EH (cell line): ENCODE measurements around the gene KREMEN2.

Source experiments
- DNase-seq: peaks from one replicate; pipeline ENCODE4 v3.0.0-alpha.2; 2015; ENCODE audit warnings: low read depth

Gene KREMEN2

DNA sequence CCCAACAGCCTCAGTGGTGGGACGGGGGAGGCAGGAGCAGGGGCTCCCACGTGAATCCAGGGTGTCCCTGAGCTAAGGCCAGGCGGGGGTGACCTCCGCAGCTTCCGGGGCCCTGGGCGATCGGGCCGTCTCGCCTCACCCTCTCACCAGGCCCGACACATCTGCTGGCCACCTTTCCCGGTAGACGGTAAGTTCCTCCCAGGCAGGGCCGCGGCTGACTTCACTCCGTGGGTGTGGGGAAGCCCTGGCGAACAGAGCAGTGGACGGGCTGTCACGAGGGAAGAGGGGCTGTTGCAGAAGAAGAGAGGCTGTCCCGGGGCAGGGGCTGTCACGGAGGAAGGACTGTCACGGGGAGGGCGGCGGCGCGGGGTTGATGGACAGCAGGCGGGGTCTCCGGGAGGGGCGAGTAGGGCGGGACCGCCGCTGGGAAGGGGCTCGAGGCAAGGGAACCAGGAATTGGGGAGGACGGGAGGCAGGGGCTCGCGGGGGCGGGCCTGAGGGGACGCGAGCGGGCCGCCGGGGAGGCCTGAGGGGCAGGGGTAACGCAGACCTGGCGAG, 15.7 kb downstream of the KREMEN2 start:
- no peak for DNase-seq

DNA sequence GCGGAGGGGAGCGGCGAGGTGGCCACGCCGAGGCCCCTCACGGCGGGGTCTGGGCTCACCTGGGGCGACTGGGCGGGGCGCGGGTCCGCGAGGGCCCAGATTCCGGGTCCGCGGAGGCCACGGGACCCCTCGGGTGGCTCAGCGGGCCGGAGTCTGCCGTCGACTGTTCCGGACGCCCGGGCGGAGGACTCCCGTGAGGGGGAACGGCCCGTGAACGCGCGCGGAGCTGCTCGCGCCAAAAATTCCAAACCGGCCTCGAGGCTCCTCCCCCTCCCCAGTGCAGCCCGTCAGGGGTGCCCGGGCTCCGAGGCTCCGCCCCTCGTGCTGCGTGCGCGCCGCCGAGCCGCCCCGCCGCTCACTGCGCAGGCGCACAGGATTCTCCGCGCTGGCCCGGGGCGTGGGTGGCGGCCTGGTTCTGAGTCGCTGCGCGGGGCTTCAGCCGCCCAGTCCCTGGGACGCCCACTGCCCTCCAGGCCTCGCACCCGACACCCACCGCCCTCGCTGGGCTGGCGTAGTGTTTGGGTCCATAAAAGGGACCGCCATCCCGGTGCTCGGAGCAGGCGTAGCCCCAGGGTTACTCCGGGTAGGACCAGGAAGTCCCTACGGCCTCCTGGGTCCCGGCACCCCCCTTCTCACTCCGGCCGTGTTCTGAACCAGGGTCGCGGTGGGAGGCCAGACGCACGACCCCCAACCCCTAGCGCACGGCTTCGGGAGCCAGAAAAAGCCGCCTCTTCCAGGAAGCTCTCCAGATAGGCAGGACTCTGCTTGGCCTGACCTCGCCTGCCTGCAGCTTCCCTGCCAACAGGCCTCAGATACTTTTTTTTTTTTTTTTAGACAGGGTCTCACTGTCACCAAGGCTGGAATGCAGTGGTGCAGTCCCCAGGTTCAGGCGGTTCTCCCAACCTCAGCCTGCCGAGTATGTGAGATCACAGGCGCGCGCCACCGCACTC, 16.4 kb downstream of the KREMEN2 start, which contains the start of gene PKMYT1:
PKMYT1 (minus strand) TSS at position 220 of the 950 bp plus-strand sequence. CDS start 789 bp downstream, outside the sequence.
- DNase-seq = peak; percentile 88

DNA sequence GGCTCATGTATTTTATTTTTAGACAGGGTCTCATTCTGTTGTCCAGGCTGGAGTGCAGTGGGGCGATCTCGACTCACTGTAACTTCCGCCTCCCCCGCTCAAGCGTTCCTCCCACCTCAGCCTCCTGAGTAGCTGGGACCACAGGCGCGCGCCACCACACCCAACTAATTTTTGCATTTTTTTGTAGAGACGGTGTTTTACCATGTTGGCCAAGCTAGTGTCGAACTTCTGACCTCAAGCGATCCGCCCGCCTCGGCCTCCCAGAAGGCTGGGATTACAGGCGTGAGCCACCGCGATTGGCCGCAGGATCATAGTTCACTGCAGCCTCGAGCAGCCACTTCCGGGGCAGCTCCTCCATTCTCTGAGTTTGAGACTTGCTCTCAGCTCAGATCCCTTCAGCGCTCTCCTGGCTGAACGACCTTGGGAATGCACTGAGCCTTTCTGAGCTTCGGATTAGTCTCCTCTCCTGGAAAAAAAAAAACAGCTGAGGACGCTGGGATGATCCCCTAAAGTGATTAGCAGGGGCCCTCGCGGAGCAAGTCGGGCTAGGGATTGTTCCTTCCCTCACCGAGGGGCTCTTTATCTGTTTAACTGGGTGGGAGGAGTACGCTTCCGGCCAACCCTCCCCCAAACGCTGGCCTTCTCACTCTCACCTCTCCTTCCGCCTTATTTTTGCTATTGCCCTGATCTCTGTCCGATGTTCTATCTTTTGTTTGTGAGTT, 17.3 kb downstream of the KREMEN2 start:
- no peak for DNase-seq

DNA sequence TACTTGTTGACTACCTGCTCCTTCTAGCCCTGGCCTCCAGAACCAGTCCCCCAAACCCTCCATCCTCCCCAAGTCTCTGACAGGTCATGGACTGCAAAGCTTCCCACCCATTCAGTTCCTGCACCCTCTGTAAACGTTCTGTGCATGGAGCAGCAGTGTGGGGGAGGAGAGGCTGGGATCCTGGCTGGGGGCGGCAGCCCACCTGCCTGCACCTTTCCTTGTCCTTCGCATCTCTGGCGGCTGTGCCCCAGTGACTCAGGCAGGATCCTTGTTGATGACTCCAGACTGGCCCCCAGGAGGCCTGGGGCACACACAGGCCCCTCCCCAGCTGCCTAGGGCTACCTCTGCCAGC, 17.8 kb downstream of the KREMEN2 start:
- no peak for DNase-seq

DNA sequence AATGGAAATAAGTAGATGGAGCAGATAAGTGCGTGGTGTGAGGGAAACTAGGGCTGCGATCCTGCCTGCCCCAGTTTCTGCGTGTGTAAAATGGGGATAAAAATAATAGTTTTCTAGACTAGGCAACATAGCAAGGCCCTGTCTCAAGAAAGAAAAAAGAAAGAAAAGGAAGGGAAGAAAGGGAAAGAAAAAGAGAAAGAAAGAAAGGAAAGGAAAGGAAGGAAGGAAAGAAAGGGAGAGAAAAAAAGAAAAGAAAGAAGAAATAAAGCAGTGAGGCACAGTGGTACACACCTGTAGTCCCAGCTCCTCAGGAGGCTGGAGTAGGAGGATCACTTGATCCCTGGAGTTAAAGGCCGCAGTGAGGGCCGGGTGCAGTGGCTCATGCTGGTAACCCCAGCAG, 18.3 kb downstream of the KREMEN2 start:
- no peak for DNase-seq

DNA sequence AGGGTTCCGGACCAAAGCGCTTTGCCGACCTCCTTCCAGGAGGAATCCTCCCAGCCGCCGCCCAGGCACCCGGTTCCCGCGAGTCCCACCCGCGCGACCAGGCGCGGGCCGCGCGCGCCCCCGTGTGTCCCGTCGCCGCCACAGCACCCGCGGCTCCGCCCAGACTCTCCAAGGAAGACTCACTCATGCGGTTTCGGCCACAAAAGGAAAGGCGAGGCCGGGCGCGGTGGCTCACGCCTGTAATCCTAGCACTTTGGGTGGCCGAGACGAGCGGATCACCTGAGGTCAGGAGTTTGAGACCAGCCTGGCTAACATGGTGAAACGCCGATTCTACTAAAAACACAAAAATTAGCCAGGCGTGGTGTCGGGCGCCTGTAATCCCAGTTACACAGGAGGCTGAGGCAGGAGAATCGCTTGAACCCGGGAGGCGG, 19.6 kb downstream of the KREMEN2 start:
- peak; percentile 81 for DNase-seq

DNA sequence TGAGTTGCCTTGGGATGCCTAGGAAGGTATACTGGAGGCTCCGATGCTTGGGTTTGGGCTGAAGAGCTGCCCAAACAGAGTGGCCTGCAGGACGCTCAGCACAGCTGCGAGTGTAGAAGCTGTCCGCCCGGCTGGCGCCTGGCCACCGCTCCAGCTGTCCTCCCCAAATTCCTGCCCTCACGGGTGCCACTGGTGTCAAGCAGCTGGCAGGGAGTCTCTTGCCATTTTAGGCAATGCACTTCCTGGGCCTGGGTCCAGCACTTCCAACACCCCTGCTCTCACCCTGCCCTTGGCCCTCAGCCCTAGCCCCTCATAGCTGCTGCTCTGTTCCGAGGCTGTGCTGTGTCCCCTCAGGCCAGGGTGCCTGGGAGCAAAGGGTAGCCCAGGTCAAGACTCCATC, 21.4 kb downstream of the KREMEN2 start:
- DNase-seq = no peak

DNA sequence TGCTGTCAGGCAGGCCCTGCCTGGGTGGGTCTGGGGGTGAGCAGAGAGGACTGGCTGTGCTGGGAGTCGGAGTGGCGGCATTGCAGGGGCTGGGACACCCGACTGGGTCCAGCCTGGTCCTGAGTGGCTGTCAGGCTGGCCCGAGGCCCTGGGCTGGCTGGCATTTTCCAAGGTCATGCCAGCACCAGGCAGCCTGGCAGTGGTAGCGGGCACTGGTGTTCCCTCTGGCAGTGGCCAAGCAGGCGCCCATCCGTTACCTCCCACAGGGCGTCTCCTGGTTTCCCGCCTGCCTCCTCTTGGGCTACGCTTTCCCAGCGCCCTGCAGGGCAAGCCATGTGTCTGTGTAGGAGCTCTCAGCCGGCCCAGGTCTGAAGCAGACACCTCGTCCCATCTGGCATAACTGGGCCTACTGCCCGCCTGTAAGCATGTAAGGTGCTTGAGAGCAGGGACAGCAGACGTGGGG, 21.8 kb downstream of the KREMEN2 start:
- no peak for DNase-seq

DNA sequence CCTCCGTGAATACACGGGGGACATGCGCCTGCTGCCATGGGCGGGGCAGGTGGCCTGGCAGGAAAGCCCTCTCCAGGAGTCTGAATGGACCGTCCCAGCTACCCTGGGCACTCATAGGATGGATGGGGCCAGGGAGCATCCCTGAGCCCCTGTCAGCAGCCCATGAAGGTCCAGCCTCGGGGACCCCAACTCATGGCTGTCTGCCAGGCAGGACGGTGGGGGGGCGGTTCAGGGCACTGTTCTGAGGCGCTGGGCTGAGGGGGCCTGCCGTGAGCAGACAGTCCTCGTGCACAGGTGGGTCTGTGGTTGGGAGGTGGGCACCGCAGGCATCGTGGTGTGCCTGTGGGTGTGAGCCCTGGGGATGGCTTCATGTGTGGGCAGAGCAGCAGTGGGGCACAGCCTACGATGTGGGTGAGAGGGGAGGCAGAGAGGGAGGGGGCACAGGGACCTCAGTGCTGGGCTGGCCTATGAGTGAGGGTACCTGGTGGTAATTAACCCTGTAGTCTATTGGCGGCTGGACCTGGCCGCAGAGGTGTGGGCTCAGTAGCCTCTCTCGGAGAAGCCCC, 22.6 kb downstream of the KREMEN2 start:
- DNase-seq = no peak

DNA sequence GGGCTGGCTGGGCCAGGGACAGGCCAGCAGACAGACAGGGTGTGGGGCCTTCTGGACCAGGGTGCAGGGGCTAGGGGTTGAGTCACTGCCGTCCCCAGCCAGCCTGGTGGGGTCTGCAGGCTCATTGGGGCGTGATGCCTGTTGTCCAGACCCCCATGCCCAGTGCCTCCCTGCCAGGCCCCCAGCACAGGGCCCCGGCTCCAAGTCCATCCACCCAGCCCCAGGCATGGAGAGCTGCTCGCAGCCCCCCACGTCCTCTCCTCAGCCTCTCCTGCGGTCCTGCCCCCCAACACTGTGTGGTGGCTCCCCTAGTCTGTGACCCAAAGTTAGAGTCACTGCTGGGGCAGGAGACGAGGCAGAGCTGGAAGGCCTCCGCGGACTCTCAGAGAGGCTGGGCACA, 23.2 kb downstream of the KREMEN2 start:
- no peak for DNase-seq

DNA sequence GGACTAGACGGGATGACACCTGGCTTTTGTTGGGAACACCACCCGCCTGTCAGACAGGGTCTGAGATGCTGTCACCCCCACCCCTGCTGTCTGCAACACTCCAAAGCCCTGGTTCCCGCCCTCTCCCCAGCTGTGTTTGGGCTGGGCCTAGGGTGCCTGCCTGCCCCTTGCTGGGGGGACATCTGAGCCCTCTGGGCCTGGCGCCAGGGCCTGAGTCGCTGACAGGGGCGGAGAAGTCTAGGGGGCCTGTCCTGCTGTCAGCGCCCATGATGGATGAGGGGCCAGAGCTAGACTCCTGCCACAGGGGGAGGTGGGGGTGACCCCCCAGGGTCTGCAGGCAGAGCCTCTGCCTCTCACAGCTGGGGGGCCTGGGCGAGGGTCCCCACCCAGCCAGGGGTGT, 23.8 kb downstream of the KREMEN2 start:
- no peak for DNase-seq

DNA sequence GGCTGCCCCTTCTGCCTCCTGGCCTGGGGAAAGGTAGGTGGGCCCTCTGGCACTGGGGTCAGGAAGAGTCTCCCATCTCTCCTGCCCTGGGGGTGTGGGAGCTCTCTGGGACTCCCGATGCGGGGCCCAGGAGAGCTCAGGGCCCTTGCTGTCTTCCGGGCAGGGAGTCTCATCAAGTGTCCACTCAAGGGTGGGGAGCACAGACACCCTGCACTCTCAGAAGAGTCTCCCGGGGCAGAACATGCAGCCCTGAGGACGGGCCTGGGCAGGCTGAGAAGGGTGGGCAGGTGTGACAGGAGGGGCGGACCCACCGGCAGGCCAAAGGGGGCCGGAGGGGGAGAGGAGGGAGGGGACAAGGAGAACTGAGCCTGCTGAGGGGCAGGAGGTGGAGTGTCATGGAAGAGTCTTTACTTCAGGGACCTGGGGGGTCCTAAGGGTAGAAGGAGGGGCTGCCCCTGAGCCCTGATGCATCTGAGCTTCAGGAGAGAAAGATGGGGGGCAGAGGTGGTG, 24.6 kb downstream of the KREMEN2 start:
- DNase-seq = no peak

DNA sequence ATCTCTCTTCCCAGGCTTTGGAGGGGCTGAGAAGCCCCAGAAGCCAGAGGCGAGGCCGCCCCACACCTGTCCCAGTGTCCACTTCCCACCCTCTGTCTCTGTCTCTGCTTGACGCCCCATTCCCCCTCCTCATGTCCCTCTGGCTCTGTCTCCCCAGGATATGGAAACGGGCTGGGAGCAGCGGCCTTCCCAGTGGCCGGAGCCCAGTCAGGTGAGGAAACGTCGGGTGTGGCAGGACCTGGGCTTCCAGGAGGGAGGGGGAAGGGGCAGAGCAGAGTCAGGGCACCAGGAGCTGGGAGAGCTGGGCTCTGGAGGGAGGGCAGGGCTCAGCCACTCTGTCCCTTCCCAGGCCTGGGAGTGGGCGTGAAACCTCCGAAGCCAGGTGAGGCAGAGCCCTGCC, 26.8 kb downstream of the KREMEN2 start:
- DNase-seq = no peak

DNA sequence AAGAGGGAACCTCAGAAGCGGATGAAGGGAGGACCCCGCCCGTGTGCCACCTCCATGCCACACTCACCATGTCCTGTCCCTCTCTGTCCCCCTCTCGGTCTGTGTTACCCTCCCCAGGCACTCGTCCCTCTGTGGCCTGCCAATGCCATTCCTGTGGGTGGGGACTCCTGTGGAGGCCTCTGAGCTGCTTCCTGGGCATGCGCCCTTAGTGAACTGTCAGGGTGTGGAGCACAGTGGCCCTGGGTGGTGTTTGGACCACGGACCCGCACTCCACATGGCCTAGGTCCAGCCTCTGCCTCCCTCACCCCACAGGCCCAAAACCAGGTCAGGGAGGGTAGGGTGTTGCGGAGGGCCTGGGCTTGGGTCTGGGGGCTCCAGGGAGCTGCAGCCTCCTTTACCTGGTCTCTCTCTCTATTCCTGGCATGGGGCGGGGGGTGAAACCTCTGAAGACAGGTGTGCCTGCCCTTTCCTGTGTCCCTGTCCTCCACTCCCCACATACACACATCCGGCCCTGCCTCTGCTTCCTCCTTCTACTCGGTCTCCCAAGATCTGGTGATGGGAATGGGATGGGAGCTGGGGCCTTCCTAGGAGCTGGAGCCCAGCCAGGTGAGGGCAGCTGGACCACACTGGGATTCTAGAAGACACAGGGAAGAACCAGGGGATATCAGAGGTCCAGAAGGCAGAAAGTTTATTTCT, 27.6 kb downstream of the KREMEN2 start:
- no peak for DNase-seq

DNA sequence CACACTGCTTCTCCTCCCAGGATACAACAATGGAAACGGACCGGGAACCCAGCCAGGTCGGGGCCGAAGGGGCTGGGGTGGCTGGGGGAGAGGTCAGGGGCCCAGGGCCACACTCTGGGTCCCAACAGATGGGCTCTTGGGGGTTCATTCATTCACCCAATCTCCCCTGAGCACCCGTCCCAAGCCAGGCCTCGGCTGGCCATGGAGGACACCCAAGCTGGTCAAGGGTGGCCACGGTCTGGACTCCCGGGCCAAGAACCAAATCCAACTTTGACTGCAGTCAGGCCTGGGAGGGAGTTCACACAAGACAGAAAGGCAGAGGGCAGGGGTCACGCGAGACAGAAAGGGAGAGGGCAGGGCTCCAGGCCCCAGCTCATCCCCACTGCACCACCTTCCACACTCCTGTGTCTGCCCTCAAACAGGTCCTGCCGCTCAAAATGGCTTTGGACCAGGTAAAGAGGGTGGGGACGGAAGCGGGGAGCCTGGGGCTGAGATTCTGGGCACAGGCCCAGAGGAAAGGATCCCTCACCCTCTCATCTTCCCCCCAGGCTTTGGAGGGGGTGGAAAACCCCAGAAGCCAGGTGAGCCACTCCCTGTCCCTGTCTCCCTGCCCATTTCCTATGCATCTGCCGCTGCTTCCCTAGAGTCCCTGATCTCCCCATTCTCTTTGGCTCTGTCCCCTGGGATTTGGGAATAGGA, 28.5 kb downstream of the KREMEN2 start:
- no peak for DNase-seq

DNA sequence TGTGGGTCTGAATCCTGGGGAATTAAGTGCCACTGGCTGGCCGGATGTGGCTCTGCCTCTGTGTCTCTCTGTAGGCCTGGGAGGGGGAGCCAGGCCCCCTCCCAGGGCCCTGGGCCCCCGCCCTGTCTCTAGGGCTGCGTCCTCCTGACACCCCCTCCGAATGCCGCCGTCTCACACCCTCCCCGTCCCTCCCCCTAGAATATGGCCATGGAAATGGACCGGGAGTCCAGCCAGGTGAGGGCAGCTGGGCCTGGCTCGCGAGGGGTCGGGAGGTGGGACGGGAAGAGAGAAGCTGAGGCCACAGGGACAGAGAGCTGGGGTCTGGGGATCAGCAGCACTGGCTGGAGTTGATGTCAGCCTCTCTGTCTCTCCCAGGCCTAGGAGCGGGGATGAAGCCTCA, 32.2 kb downstream of the KREMEN2 start:
- no peak for DNase-seq

DNA sequence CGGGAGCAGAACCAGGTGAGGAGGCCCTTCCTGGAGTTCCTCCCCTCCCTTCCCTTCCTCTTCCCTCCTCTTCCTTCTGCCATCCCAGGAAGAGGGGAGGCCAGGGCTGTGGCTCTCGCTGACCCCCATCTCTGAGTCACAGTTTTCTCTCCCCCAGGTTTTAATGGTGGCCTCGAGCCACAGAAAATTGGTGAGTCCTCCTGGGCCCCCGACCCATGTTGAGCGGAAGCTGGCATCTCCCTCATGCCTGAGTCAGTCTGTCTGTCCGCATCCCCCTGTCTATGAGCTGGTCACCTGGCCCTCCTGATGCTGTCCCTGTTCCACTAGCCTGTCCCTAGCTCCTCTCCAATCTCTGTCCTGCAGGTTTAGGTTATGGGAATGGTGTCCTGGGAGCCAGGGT, 35.9 kb downstream of the KREMEN2 start:
- DNase-seq = no peak

DNA sequence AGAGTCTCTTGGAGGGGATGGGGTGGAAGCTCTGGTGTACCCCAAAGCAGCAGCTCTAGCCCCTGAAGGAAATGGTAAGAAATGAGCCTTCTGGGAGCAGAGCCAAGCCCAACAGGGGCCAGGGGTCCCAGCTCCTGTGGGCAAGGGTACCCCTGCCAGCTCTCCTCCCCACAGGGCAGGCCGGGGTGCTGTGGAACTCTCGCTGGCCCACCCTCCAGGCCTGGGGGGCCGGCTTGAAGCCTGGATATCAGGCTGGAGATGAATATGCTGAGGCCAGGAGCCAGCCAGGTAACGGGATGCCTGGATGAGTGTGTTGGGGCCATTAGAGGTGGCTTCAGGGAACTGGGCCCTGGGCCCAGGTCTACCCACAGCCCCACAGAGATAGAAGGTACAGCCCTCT, 36.5 kb downstream of the KREMEN2 start:
- no peak for DNase-seq

DNA sequence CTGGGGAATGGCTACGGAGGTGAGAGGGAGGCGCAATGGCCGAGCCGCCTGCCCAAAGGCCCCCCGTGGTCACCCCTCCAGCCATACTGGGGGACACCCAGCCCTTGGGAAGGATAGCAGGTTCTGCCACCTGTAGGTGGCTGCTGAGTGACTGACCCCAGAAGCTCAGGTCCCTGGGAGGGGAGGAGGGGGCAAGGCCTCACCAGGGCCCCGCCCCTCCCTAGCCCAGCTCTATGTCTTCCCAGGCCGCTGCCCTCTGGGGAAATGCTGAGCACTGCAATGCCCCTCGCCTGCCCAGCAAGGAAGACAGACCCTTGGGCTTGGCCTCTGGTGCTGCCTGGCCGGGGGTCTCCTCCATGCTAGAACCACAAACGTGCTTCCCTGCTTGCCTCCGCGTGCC, 37.2 kb downstream of the KREMEN2 start:
- DNase-seq = no peak

DNA sequence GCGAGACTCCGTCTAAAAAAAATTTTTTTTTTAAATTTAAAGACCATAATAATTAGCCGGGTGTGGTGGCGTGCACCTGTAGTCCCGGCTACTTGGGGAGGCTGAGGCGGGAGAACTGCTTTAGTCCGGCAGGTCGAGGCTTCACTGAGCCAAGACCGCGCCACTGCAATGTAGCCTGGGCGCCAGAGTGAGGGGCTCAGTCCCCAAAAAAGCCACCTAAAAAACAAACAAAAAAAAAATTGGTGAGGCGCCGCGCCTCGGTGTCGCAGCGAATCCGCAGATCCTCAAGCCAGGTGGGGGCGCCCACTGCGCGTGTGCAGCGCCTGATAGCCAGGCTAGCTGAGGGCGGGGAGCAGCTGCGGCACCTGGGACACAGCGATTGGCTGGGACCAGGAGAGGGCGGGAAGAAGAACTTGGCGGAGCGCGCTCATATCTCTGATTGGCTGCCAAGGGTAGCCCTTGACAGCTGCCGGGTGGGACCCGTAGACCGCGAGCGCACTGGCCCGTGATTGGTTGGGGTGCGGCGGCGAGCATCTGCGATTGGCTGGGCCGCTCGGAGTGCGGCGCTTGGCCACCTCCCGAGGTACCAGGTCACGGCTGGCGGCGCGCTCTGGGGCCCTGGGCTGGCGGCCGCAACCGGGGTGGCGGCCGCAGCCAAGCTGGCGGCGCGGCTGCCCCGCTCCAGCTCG, 39.7 kb downstream of the KREMEN2 start:
- DNase-seq = peak; percentile 99
